ENCODE data around the gene CFAP77. TPM values are rescaled to one million over a fixed set of nuclear protein-coding genes. Genes with fewer than 3 reads are reported as not detected.

CFAP77 gene
- total RNA-seq, 1 experiment from 2014 or later, result not detected

DNA sequence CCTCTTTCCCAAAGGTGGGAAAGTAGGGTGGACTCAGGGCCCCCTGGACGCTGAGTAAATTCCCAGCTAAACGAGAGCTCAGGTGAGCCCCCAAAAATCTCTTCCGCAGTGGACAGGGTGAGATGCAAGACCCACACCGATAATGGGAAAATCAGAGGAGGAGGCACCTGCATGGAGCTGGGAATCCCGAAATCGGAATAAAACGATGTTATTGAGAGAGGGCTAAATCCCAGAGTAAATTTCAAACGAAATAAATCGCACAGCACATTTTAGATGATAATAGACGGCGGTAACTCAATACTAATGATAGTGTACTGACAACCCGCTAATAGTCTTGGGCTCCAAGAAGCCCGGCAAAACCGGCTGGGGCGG lies 169.4 kb downstream of the CFAP77 start:
- no peak for DNase-seq (ENCODE audit: low spot score)

DNA sequence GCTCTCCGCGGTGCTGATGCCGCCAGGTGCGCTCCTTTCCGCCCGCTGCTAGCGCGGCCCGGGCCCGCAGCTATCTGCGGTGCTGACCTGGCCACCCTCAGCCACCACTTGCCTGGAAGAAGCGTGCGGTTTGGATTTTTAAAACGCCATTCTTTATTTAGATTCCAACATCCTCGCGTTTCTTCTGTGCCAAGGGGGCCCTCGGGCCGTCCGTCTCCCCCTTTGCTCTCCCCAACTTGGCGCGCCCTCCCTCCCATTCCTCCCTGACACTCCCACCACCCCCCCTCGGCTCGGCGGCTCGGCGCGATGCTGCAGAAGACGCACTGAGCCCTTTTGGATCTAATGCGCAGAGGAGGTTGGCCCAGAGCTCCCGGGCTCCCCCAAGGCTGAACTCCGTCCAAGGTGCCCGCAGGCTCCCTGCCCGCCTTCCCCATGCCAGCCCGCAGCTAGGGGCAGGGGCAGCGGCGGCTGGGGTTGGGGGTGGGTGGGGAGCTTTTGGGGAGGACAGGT lies 172.3 kb downstream of the CFAP77 start, which contains the start of gene BARHL1:
TSS of gene BARHL1 (plus strand) at position 331 of the 510 bp plus-strand sequence. CDS start 192 bp downstream, outside the sequence.
- no peak for DNase-seq (ENCODE audit: low spot score)

DNA sequence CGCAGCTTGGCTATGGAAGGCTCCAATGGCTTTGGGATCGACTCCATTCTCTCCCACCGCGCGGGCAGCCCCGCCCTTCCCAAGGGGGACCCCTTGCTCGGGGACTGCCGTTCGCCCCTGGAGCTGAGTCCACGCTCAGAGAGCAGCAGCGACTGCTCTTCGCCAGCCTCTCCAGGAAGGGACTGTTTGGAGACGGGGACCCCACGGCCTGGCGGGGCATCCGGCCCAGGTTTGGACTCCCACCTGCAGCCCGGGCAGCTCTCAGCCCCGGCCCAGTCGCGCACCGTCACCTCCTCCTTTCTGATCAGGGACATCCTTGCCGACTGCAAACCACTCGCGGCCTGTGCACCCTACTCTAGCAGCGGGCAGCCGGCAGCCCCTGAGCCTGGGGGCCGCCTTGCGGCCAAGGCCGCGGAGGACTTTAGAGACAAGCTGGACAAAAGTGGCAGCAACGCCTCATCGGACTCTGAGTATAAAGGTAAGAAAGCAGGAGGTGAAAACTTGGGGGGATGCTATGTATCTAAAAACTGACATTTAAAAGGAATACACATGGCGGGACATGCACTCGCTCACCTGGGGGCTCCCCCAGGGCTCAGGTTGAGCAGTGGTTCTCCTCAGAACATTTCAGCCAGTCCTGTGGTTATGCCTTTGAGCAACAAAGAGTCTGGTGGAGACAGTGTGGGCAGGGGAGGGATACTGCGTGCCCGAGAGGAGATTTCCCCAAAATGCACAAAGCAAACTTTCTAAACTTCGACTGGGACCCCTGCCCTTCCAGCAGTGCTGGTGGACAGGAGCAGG lies 173.0 kb downstream of the CFAP77 start:
- no peak for DNase-seq (ENCODE audit: low spot score)

DNA sequence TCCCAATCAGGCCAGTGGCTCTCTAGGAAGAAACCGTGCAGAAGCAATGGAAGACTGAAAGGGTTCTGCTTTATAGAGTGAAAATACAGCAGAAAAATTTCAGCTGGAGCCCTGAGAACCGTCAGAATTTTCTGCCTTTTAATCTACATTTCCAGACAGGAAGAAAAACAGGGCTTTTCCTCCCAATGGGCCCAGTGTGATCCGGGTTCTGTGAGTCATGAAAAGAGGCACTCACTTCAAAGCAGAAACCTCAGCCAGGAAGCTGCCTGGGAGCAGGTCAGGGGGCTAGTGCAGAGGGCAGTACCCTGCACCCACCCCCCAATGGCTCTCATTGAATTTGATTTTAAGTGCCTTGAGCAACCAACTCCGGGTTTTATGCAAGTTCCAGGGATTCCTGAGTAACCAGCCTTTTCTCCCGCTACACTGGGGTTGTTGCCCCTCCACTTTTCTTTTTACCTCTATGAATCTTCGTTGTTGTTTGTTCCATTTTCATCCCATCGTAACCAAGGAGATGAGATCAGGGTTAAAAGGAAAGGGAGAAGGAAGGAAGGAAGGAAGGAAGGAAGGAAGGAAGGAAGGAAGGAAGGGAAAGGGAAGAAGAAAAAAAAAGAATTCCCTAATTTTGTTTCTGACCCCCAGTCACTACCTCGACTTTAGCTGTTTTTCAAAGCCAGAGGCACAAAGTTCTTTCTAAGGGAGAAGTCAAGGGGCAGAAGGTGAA lies 173.7 kb downstream of the CFAP77 start:
- no peak for DNase-seq (ENCODE audit: low spot score)

DNA sequence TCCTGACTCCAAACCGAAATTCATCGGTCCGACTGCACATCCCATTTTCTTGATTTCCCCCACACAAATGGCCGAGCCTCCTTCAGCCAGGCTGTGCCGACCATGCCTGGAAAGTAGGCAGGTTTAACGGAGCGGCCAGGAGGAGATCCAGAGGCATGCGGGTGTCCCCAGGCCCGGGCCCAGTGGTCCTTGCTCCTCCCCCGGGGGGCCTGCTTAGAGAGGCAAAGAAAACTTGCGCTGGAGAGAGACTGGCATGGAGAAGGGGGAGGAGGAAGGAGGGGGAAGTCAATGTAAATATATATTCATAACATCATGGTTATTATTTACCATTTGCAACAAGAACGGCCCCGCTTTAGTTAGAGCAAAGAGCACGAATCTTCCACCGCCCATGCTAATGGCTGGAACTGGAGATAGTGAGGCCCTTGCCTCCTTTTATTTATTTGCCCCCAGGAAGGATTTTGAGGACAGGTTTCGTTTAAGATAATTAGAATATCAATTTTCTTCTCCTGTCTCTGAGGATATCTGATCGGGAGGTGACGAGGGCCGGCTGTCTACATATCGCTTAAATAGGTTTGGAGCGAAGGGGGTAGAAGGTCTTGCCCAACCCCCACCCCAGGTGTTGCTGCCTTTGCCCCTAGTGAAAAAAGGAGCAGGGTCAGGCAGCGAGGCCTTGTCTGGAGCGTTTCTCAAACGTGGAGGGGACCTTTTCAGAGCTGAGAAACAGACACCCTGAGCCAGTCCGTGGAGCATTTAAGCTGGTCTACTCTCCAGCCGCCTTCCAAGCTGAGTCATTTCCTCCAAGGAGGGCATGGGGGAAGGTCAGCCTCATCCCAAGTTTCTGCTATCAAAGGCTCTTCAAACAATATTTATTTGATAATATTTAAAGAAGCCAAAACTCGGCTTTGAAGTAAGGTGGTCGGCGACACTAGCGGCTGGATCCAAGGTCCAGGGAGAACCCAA lies 174.9 kb downstream of the CFAP77 start:
- DNase-seq (ENCODE audit: low spot score), result no peak

DNA sequence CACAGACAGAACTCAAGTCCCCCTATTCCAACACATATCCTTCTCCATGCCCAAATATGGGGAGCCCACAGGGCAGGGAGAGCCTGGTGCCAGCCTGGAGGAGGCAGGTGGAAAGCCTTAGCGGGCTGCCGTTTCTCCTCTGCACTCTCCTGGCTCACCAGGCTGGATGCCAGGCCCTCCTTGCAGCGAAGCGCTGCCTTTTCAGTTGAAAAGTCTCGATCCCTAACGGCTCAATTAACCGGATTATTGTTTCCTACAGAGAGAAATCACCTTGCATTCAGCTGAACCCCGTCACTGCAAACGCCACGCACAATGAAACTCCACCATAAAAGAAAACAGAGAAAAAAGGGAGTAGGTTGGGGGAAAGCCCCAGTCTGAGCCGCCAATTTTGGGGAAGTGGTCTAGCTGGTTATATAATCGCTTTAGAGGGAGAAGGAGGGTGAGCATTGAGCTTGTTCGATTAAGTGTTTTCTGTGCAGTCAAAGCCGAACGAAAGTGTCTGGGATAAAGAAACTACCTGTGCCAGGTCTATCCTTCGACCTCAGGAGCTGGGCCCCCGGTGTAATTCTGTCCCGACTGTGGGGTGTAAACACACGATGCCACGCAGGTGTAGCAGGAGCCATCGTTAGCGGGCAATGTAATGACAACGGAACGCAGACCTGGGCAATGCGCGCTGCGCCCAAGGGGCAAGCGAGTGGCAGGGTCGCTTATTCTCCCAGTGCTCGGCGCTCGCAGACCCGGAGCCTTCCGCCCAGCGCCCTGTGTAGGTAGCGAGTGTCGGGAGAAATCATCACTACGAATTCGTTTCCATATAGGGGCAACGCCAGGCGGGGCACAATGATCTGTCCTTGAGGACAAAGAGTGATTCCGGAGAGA lies 176.2 kb downstream of the CFAP77 start:
- DNase-seq (ENCODE audit: low spot score), result no peak

DNA sequence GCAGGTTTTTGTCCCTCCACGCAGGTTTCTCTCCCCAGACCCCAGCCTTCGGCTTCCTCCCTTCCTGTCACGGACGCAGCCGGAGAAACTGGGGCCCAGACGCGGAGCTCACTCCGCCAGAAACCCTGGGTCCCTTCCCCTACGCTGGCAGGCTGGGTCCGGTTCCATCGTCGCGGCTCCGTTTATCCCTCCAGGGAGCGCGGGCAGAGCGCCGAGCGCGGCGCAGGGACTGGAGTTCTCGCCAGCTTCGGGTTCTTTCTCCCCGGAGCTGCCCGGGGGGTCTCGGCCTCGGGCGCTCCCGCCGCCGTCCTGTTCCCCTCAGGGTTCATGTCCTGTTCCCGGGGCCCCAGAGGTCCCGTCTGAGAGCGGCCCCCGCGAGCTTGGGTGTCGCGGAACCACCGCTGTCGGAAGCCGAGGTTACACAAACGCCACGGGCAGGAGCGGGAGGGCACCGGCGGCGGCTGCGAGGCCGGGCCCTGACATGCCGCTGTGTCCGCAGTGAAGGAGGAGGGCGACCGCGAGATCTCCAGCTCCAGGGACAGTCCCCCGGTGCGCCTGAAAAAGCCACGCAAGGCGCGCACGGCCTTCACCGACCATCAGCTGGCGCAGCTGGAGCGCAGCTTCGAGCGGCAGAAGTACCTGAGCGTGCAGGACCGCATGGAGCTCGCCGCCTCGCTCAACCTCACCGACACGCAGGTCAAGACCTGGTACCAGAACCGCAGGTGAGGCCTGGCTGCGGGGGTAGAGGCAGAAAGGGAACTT lies 177.0 kb downstream of the CFAP77 start:
- no peak for DNase-seq (ENCODE audit: low spot score)

DNA sequence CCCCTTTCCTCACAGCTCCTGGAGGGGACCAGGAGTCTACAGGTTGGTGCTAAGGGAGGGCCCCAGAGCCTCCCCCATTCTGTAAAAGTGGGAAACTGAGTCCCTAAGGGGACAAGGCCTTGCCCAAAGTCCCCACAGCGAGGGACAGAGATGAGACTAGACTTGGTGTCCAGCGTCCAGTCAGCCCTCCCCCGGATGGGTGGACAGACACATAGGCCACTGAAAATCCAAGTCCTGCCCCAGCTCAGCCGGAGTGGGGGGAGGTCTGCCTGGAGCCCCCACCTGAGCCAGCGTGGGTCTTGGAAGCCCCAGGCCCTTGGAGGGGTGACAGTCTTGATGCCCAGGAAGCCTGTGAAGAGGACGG lies 177.6 kb downstream of the CFAP77 start:
- DNase-seq (ENCODE audit: low spot score), result no peak

DNA sequence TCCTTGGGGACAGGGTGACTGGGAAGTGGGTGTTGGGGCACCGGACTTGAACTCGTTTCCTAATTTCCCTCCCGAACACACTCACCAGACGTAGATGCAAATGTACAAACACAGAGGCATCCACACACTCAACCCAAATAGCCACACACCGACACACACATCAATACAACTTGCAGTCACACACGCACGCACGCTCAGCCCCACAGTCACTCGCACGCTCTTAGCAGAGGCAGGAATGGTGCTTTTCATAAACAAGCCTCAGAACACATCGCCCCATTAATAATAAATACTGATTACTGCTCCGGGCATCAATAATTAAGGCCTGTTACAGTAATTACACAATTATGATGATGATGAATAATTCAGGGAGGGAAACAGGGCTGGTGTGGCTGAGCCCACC lies 178.1 kb downstream of the CFAP77 start:
- DNase-seq (ENCODE audit: low spot score), result no peak

DNA sequence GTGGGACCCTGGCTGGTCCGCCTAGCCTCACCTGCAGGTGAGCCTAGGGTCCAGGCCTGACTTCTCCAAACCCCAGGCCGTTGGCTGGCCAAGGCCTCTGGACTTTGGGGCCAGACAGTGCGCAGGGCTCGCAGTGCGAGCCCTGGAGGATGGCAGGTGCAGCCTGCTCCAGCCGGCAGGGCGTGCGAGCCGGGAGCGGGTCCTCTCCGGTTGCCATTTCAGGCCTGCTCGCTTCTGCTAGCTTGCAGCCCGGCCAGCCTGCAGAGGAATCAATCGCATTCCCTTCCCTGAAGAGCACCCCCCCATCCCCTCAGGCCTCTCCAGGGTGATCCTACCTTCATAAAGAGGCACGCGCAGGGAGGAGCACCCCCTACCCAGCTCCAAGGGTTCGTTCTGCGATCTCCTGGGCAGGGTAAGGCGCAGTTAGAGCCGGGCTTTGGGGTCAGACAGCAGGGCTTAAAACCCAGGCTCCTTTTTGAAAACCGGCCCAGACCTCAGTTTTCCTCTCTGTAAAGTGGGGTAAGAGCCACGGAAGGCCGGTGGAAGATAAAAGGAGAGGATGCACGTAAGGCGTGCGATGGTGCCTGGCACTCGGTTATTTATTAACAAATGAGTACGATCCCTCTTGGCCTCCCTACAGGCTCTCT lies 178.6 kb downstream of the CFAP77 start:
- DNase-seq (ENCODE audit: low spot score), result no peak

DNA sequence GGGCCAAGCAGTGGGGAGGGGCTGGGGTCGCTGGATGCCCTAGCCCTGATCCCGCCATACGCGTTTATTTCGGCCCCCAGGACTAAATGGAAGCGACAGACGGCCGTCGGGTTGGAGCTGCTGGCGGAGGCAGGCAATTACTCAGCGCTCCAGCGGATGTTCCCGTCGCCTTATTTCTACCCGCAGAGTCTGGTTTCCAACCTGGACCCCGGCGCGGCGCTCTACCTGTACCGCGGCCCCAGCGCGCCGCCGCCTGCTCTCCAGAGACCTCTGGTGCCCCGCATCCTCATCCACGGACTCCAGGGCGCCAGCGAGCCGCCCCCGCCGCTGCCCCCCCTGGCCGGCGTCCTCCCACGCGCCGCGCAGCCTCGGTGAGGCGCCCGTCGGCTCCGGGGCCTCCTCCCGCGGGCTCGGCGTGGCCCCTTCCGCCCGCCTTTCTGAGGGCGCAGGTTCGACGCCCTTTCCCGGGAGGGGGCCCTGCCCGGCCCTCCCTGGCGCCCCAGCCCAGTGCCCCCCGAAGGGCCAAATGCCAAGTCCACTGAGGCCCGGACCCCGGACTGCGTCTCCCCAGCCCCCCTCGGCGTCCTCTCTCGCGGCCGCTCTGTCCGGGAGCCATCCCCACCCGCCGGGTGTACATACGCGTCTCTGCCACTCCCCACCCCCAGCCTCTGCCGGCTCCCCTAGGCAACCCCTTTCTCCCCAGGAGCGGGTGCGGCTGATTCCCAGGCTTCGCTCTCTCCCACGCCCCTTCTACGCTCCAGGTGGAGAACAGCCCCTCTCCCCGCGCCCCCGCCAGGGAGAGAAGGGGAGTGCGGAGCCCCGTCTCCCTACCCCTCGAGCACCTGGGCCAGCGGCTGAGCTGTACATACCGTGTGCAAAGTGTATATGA lies 179.4 kb downstream of the CFAP77 start:
- DNase-seq (ENCODE audit: low spot score), result no peak

DNA sequence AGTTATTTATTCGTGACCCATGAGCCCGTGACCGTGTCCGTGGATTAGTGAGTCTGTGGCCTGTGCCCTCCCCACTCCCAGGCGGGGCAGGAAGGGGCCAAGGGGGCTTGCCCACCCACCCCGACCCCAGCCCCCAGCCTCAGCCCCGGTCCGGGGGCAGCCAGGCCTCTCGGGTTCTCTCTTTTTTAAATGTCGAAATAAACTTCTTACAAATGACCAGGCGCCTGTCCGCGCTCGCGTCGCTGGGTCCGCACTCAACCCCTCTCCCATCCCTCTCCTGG lies 180.0 kb downstream of the CFAP77 start:
- no peak for DNase-seq (ENCODE audit: low spot score)

DNA sequence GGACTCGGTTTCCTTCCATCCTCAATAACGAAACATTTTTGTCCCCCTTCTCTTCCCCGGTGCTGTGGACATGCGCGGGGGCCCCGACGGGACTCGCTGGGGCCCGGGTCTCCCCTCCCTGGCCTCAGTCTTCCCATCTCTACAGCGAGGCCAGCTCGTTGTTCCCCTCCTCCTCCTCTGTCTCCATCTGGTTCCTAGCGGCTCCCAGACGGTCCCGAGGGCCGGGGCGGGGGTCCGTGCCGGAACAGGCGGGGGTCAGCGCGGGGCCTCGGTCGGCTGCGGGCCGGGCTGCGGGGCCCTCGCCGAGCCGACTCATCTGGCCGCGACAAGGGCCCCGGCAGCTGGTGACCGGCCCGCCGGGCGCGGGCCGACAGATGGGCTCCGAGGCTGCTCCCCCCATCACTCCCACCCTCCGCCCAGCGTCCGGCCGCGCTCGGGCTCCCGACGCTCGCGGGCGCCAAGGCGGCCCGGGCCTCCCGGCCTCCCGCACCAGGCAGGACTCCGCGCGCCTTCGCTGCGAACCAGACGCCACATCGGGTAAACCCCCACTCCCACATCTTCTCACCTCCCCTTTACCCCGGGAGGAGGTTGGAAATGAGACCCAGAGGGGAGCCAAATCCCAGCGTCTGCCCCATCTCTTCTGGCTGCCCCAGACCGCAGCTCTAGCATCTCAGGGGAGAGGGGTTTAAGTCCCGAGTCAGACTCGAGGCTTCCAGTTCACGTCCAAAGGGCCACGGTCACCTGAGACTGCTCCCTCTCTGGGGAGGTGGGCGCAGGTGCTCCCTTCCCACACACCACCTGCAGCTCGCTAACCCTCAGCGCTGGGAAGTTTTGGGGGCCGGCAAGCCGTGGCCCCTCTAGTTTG lies 180.5 kb downstream of the CFAP77 start:
- no peak for DNase-seq (ENCODE audit: low spot score)

DNA sequence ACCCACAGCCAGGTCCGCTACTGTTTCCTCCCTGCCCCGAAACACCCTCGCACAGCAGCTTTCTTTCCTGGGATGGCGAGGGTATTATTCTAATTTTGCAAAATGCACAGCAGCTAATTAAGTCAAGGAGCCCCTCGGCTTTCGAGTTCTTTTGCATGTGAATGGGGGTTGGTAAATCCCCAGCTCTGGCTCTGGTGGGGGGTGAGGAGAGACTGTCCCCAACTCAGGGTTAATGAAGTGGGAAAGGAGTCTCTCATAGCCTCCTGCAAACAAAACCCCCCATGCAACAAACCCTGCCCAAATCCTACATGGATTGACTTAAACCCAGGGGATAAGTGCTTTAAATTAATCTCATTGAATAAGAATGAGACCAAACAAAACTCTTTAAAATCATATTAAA lies 181.2 kb downstream of the CFAP77 start:
- DNase-seq (ENCODE audit: low spot score), result no peak

DNA sequence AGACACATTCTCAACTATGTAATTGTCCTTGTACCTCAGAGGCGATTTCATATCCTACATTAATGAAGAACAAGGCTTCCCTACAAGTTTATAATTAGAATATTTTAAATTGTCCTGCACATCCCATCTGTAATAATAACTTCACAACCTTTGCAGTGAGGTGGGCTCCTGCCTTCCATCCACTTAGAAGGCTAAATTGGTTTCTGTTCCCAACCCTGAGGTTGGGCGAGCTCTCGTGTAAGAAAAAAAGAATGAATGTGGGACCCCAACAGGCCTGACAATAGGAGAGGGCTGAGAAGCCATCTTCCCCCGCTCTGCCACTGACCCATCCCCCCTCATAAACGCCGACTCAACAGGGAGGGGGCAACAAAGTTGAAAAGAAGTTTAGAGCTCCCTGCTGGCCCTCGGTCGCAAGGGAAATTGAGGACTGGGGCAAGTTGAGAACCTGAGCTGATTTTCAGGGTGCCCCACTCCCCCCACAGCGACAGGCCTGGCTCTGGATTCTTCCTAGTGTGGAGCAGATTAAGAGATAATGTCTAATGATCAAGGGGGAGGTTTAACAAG lies 181.8 kb downstream of the CFAP77 start:
- DNase-seq (ENCODE audit: low spot score), result no peak

DNA sequence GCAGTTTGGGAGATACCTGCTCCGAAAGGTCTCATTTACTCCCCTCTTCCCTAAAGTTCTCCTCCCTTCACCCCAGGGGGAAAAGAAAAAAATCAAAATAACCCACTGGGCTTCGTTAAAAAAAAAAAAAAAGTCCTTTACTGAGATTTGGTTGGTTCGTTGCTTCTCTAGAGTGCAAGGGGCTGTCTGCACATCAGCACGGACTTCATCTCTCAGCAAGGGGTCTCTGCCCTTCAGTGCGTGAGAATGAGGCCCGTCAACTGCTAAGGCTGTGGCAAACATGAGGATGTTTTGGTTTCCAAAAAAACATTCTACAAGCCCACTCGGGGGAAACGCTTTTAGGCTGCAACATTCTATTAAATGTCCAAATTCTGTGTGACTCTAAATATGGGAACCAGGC lies 182.4 kb downstream of the CFAP77 start:
- no peak for DNase-seq (ENCODE audit: low spot score)

DNA sequence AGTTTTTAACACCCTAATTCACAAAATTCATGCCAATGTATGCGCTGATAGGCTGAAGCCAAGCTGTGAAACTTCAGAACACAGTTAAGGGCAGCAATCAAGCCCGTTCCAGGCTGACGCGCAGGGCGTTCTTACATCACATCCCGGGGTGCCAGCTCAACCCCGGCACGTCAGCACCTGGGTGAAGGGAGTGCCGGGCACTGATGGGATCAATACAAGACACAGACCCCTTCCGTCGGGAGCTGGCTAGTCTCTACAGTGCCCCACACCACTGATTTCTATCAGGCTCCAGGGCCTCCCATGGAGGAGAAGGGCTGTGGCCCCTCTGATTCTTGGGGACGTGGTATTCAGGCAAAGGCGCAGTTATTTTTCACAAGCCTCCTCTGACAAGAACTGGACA lies 184.4 kb downstream of the CFAP77 start:
- DNase-seq (ENCODE audit: low spot score), result no peak

All from HT-29 (cell line).